Activated T-helper 2 cell treated with anti-CD3 and anti-CD28 coated beads, Interferon-gamma antibody, Interleukin-2, Interleukin-4, amounts not matched to agents 10 μg/mL and 5 μg/mL and 100 μg/mL, durations not matched to agents 14 hours and 24 hours and 36 hours (primary cell): ENCODE measurements around the gene PLEKHG2. TPM values are rescaled to one million over a fixed set of nuclear protein-coding genes. Genes with fewer than 3 reads are reported as not detected.

Source experiments
- DNase-seq: peaks from one replicate; pipeline ENCODE4 v3.0.0; 2021; ENCODE audit warnings: low spot score
- H3K27ac Mint-ChIP-seq: one replicate; pipeline ENCODE4 v1.8.0; 2021; ENCODE audit warnings: mixed read lengths
- H3K27me3 Mint-ChIP-seq: one replicate; pipeline ENCODE4 v1.8.0; 2021; ENCODE audit warnings: low read depth, mixed read lengths
- H3K36me3 Mint-ChIP-seq: one replicate; pipeline ENCODE4 v1.8.0; 2021; ENCODE audit warnings: low read depth, mixed read lengths
- H3K4me1 Mint-ChIP-seq: one replicate; pipeline ENCODE4 v1.8.0; 2021; ENCODE audit warnings: low read depth, mixed read lengths
- H3K4me3 Mint-ChIP-seq: one replicate; pipeline ENCODE4 v1.8.0; 2021; ENCODE audit warnings: low read depth, mild to moderate bottlenecking, moderate library complexity, mixed read lengths
- H3K9me3 Mint-ChIP-seq: one replicate; pipeline ENCODE4 v1.8.0; 2021; ENCODE audit warnings: mixed read lengths
- intact Hi-C: fragments of 100-400 bp; cut with micrococcal nuclease; formaldehyde crosslinking; loops from one replicate; pipeline ENCODE4 v1.15.1; 2023
- total RNA-seq: library from RNA; stranded (reverse); gene quantifications from 2 replicates; pipeline ENCODE4 v1.2.3, GENCODE V29; 2022

Gene PLEKHG2
- total RNA-seq, 1 donor from 2014 or later: 49.8 TPM

GRCh38 chr19:39411832-39412099 is 703 bp upstream of the PLEKHG2 start:
- DNase-seq: peak; percentile 84
- Mint-ChIP-seq H3K36me3 (peaks cover 39% of the 10 kb centered on the region), H3K4me3 (peak overlapping the region; percentile 80), H3K4me1 (peaks cover 38% of the 10 kb centered on the region), H3K27me3 (no peaks in the 10 kb centered on the region), H3K9me3 (no peaks in the 10 kb centered on the region), H3K27ac (peak overlapping the region; percentile 90)
- intact Hi-C loops: loop anchor here (1.0 to 2.0 kb wide), 8 partner anchors 10 to 289 kb away; partner anchors contain the start of genes MED29 and PAF1

DNA sequence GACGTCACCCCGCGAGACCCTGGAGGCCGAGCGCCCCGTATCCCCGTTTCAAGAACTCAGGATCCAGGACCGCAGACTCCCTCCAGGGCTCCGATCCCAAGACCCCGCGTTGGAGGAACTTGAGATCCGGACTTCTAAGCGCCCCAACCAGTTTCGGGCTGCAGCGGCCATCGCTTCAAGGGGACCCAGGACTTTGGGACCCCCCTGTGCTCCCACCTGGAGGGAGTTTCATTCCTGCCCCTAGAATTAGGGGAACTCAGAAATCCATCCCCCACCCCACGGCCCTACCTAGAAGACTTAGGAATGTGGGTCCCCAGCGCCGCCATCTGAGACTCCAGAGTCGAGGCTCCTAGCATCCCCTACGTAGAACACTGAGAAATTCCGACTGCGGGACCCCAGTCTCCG is 400 bp downstream of the PLEKHG2 start:
- no peaks in the 10 kb centered on the region for H3K27me3 Mint-ChIP-seq
- peak overlapping the region; percentile 42 for H3K27ac Mint-ChIP-seq
- no peaks in the 10 kb centered on the region for H3K9me3 Mint-ChIP-seq
- H3K4me3 Mint-ChIP-seq: peak overlapping the region; percentile 80
- H3K36me3 Mint-ChIP-seq: peaks cover 35% of the 10 kb centered on the region
- intact Hi-C loops: loop anchor here (1.0 to 2.0 kb wide), 7 partner anchors 16 to 291 kb away; partner anchors contain the start of genes MED29 and PAF1
- peaks cover 37% of the 10 kb centered on the region for H3K4me1 Mint-ChIP-seq
- no peak for DNase-seq

DNA sequence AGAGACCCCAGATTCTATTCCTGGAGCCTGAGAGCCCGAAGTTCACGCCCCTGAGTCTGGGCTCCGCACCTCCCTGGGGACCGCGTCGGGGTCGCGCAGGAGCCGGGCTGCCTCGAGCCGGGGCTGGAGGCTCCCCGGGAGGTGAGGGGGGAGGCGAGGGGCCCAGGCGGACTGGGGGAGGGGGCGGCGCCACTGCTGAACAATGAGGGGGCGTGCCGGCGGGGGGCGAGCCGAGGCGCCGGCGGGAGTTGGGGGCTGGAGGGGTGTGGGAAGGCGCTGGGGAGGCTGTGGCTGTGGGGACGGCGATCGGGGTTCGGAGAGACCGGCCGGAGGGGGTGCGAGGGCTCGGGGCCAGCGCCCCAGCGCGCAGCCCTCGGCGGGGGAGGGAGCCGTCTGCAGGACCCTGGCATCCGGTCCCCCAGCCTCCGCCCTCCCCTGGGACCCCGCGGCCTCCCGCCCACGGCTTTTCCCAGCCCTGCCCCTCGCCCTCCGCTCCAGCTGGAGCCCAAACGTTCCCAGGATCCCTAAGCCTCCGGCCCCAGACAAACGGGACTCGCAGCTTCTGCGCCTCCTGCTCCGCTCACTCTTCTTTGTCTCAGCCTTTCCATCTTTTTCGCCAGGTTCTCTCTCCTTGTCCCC is 922 bp downstream of the PLEKHG2 start:
- Mint-ChIP-seq H3K36me3 (peaks cover 34% of the 10 kb centered on the region), H3K9me3 (no peaks in the 10 kb centered on the region), H3K4me3 (peak overlapping the region; percentile 97), H3K27ac (peak overlapping the region; percentile 81), H3K4me1 (peaks cover 32% of the 10 kb centered on the region), H3K27me3 (no peaks in the 10 kb centered on the region)
- intact Hi-C loops: loop anchor here (2.0 kb wide), 1 partner anchor 63 kb away; no protein-coding TSS in a partner anchor
- no peak for DNase-seq

GRCh38 chr19:39413911-39414608 is 1.6 kb downstream of the PLEKHG2 start:
- DNase-seq: no peak
- Mint-ChIP-seq H3K9me3 (no peaks in the 10 kb centered on the region), H3K27me3 (no peaks in the 10 kb centered on the region), H3K4me3 (peak overlapping the region; percentile 97), H3K36me3 (peaks cover 33% of the 10 kb centered on the region), H3K27ac (peak overlapping the region; percentile 81), H3K4me1 (peaks cover 27% of the 10 kb centered on the region)
- intact Hi-C loops: loop anchor here (2.0 kb wide), 1 partner anchor 63 kb away; no protein-coding TSS in a partner anchor

DNA sequence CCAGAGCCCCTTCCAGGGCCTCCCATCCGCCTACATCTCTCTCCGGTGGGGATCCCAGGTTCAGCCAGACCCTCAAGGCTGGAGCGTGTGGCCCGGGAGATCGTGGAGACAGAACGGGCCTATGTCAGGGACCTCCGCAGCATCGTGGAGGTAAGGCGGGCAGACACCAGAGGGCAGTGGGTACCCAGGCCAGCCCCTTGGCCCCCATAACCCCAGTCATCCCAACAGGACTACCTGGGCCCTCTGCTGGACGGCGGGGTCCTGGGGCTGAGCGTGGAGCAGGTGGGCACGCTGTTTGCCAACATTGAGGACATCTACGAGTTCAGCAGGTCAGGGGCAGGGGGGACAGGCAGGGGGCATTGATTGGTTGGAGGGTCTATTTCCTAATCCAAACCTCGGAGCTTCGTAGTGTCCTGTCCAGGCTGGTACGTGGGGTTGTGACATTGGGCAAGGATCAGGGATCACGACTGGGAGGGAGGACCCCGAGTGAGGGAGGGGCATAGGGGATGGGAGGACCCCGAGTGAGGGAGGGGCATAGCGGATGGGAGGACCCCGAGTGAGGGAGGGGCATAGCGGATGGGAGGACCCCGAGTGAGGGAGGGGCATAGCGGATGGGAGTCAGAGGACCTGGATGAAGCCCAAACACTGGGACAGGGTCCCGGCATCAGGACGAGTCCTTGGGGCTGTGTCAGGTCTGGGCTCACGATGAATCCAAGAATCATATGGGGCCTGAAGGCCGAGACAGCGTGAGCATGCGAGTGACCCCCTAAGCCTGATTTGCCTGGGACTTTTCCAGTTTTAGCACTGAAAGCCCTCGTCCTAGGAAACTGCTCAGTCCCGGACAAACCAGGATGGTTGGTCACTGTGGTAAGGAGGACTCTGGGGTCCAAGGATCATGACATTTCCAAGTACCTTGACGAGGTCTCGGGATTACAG is 2.9 kb downstream of the PLEKHG2 start:
- H3K27me3 Mint-ChIP-seq: no peaks in the 10 kb centered on the region
- intact Hi-C loops: no loop called here
- DNase-seq: no peak
- H3K4me1 Mint-ChIP-seq: peaks cover 24% of the 10 kb centered on the region
- no peak overlapping the region for H3K27ac Mint-ChIP-seq
- no peaks in the 10 kb centered on the region for H3K9me3 Mint-ChIP-seq
- H3K4me3 Mint-ChIP-seq: peak overlapping the region; percentile 17
- peaks cover 35% of the 10 kb centered on the region for H3K36me3 Mint-ChIP-seq

- no peak overlapping the region for H3K27ac Mint-ChIP-seq
- no peak for DNase-seq
- intact Hi-C loops: no loop called here
- no peaks in the 10 kb centered on the region for H3K27me3 Mint-ChIP-seq
- H3K4me1 Mint-ChIP-seq: peaks cover 14% of the 10 kb centered on the region
- no peaks in the 10 kb centered on the region for H3K9me3 Mint-ChIP-seq
- no peak overlapping the region for H3K4me3 Mint-ChIP-seq
- H3K36me3 Mint-ChIP-seq: peaks cover 30% of the 10 kb centered on the region
These were observed 4.0 kb downstream of the PLEKHG2 start for GRCh38 chr19:39416152-39417120.

- Mint-ChIP-seq H3K4me3 (no peak overlapping the region), H3K27ac (no peak overlapping the region), H3K9me3 (no peaks in the 10 kb centered on the region), H3K4me1 (peaks cover 11% of the 10 kb centered on the region), H3K36me3 (peaks cover 32% of the 10 kb centered on the region), H3K27me3 (no peaks in the 10 kb centered on the region)
- no peak for DNase-seq
- intact Hi-C loops: no loop called here
These were observed 5.2 kb downstream of the PLEKHG2 start for GRCh38 chr19:39417463-39418181.

- intact Hi-C loops: no loop called here
- Mint-ChIP-seq H3K27ac (no peak overlapping the region), H3K9me3 (no peaks in the 10 kb centered on the region), H3K27me3 (no peaks in the 10 kb centered on the region), H3K36me3 (peaks cover 36% of the 10 kb centered on the region), H3K4me1 (peaks cover 7% of the 10 kb centered on the region), H3K4me3 (no peak overlapping the region)
- DNase-seq: no peak
These were observed 6.5 kb downstream of the PLEKHG2 start for GRCh38 chr19:39419003-39419402.

DNA sequence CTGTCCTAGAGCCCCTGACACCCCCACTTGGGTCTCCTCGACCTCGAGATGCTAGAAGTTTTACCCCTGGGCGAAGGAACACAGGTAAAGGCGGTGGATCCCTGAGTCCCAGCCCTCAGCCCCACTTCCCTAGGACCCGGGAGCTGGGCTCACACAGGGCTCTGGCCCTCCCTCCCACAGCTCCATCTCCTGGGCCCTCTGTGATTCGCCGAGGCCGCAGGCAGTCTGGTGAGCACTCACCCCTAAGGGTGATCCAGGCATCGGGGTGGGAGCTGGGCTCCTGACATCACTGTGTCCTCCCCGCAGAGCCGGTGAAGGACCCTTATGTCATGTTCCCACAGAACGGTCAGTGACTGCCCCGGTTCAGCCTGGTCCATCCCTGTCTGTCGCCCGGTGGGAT is 8.3 kb downstream of the PLEKHG2 start:
- intact Hi-C loops: no loop called here
- H3K27me3 Mint-ChIP-seq: no peaks in the 10 kb centered on the region

DNA sequence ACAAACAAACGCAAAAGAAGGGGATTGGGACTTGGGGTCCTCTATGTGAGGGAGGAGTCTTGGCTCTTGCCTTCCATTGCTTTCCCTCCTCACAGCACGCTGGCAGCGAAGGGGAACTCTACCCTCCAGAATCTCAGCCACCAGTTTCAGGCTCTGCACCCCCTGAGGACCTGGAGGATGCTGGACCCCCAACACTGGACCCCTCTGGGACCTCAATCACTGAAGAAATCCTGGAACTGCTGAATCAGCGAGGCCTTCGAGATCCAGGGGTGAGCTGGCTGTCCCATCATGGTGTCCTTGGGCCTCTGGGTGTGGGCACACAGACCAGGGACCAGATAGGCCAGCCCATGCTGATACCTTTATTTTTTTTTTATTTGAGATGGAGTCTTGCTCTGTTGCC is 9.6 kb downstream of the PLEKHG2 start:
- Mint-ChIP-seq H3K9me3 (no peaks in the 10 kb centered on the region), H3K27ac (no peak overlapping the region), H3K4me3 (no peak overlapping the region), H3K36me3 (peaks cover 35% of the 10 kb centered on the region), H3K4me1 (no peaks in the 10 kb centered on the region), H3K27me3 (no peaks in the 10 kb centered on the region)
- DNase-seq: no peak
- intact Hi-C loops: no loop called here

More for the DNA sequence above, 8.3 kb downstream of the PLEKHG2 start:
- no peak for DNase-seq
- Mint-ChIP-seq H3K4me1 (no peaks in the 10 kb centered on the region), H3K4me3 (no peak overlapping the region), H3K36me3 (peaks cover 32% of the 10 kb centered on the region), H3K9me3 (no peaks in the 10 kb centered on the region), H3K27ac (no peak overlapping the region)

DNA sequence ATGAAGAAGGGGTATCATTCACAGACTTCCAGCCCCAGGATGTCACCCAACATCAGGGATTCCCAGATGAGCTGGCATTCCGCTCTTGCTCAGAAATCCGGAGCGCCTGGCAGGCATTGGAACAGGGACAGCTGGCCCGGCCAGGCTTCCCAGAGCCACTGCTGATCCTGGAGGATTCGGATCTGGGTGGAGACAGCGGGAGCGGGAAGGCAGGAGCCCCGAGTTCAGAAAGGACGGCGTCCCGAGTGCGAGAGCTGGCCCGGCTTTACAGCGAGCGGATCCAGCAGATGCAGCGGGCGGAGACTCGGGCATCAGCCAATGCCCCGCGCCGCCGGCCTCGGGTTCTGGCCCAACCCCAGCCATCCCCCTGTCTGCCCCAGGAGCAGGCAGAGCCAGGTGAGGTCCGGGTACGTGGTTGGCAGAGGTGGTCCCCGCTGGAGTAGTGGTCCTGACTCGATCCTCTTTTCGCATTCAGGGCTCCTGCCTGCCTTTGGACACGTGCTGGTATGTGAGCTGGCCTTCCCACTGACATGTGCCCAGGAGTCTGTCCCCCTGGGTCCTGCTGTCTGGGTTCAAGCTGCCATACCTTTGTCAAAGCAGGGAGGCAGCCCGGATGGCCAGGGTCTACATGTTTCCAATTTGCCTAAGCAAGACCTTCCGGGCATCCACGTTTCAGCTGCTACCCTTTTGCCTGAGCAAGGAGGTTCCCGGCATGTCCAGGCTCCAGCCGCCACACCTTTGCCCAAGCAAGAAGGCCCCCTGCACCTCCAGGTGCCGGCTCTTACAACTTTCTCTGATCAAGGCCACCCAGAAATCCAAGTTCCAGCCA is 11.0 kb downstream of the PLEKHG2 start:
- Mint-ChIP-seq H3K27me3 (no peaks in the 10 kb centered on the region), H3K27ac (no peak overlapping the region), H3K4me3 (no peak overlapping the region), H3K36me3 (peaks cover 28% of the 10 kb centered on the region), H3K9me3 (no peaks in the 10 kb centered on the region), H3K4me1 (no peaks in the 10 kb centered on the region)
- no peak for DNase-seq
- intact Hi-C loops: no loop called here
